Astrocyte of the hippocampus (primary cell): ENCODE measurements around the gene ABHD3.
"Not testable (repeated sequence)": the region's sequence is repeated elsewhere in the genome, so short reads cannot be mapped to it uniquely, and the experiment has no call there.

Source experiments
- DNase-seq: peaks from one replicate; pipeline ENCODE4 v3.0.0; 2011; ENCODE audit warnings: low read depth, low spot score

The ABHD3 gene

DNA sequence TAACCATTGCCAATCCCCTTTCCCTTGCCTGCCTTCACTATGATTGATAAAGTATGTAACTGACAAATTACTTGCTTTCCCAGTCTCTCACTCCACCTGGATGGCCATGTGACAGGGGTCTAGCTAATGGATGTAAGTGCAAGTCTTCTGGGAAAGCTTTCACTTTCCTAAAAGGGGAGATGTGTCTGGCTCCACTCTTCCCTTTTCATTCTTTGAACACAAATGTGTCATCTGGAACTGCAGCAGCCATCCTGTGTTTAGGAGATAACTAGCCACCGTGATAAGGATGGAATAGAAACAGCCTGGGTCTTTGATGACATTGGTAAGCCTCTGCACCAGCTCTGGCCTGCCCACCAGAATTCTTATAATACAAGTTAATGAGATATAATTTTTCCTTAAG, 54.3 kb downstream of the ABHD3 start:
- no peak for DNase-seq

DNA sequence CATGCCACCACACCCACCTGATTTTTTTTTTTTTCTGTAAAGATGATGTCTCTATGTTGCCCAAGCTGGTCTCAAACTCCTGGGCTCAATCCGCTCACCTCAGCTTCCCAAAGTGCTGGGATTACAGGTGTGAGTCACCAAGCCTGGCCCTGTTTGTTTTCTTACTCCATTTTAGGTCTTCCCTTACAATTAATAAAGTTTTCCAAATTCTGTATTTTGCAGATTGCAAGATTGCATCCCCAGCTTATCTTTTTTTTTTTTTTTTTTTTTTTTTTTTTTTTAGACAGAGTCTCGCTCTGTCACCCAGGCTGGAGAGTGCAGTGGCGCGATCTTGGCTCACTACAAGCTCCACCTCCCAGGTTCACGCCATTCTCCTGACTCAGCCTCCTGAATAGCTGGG, 64.2 kb downstream of the ABHD3 start:
- not testable (repeated sequence) for DNase-seq

DNA sequence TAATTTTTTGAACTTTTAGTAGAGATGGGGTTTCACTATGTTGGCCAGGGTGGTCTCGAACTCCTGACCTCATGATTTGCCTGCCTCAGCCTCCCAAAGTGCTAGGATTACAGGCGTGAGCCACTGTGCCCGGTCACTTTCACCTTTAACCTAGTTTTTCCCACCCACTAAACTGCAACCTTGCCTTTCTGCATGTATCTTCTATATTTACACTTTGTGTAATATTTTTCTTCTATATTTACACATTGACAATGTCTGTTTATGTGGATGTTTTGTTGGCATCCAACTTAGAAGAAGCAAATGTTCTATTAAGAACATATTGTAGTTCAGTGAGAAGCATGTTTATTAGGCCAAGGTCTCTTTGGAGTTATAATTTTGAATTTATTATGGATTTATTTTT, 65.8 kb downstream of the ABHD3 start:
- DNase-seq: no peak

DNA sequence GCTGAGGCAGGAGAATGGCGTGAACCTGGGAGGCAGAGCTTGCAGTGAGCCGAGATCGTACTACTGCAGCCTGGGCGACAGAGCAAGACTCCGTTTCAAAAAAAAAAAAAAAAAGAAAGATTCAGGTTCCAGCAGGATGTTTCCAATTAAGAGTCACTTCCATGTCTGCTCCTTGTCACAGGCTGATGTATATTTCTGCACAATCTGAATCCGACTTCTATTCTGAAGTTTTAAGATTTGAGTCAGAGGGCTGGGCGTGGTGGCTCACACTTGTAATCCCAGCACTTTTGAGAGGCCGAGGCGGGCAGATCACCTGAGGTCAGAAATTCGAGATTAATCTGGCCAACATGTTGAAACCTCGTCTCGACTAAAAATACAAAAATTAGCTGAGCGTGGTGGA, 67.8 kb downstream of the ABHD3 start:
- DNase-seq: no peak

DNA sequence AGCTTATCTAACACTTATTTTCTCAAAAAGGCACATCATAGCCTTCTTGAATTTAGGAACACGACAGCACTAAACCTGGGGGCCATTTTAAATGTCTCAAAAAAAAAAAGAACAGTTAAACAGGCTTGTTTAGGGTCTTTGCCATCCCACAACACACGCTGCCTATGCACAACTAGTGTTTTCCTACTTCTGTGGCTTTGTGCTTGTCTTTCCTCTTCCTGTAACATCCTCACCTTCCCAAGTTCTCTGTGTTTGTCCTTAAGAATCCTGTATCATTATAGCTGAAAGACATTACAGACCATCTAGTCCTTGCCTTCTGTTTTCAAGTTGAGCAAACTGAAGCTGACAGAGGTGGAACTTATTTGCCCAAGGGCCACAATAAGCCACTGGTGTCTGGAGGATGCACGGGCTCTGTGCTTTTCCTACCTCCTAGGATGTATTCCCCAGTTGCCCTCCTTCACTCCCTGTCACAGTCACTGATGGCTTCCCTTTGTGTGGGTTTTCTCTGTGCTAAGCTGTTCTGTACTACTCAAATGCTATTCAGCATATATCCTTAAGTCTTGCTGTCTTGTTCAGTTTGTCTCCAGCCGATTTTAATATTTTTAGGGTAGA, 69.9 kb downstream of the ABHD3 start:
- no peak for DNase-seq

DNA sequence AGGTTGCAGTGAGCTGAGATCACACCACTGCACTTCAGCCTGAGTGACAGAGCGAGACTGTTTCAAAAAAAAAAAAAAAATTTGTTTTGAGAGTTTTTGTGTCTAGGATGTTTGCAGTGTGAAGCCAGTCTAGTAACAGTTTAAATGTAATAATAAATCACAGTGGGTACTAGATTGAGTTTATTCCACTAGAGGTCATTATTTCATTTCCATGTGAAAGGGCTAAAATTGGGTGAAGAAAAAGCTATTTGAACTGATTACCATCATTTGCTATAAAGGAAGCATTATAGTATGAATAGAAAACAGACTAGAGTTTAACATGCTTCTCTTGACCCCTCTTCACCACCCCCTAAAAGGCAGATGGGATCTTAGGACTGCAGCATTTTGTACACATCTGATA, 72.2 kb downstream of the ABHD3 start:
- DNase-seq: no peak

DNA sequence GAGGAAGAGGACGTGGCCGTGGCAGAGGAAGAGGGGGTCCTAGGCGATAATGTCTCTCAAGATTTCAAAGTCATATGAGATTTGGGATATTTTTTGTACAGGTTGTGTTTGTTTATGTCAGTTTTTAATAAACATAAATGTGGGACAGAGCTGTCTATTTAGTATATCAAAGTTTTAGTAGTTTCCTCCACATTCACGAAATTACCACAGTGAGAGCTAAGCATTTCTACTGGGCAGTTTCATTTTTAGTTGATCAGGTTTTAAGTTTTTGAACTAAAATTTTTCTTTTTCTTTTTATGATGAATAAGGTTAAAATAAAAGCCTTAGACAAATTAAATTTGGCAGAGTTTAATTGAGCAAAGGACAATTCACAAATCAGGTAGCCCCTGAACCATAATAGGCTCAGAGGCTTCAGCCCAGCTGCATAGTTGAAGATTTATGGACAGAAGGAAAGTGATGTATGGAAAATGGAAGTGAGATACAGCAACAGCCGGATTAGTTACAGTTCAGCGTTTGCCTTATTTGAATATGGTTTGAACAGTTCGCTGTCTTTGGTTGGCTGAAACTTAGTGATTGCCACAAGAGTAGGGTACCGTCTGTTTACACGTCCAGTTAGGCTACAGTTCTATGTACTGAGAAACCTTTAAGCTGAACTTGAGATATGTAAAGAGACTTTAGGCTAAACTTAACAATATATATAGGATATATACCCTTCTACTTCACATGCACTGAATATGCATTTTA, 75.3 kb downstream of the ABHD3 start:
- DNase-seq: no peak

DNA sequence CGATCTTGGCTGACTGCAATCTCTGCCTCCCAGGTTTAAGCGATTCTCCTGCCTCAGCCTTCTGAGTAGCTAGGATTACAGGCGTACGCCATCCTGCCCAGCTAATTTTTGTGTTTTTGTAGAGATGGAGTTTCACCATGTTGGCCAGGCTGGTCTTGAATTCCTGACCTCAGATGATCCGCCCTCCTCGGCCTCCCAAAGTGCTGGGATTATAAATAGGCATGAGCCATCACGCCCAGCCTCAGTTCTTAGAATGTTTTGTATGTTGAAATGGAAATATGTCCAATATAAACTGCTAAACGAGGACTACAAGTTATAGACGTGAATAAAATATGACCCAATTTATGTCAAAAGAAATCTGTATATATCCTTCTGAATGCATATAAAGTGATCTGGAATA, 82.9 kb downstream of the ABHD3 start:
- not testable (repeated sequence) for DNase-seq

DNA sequence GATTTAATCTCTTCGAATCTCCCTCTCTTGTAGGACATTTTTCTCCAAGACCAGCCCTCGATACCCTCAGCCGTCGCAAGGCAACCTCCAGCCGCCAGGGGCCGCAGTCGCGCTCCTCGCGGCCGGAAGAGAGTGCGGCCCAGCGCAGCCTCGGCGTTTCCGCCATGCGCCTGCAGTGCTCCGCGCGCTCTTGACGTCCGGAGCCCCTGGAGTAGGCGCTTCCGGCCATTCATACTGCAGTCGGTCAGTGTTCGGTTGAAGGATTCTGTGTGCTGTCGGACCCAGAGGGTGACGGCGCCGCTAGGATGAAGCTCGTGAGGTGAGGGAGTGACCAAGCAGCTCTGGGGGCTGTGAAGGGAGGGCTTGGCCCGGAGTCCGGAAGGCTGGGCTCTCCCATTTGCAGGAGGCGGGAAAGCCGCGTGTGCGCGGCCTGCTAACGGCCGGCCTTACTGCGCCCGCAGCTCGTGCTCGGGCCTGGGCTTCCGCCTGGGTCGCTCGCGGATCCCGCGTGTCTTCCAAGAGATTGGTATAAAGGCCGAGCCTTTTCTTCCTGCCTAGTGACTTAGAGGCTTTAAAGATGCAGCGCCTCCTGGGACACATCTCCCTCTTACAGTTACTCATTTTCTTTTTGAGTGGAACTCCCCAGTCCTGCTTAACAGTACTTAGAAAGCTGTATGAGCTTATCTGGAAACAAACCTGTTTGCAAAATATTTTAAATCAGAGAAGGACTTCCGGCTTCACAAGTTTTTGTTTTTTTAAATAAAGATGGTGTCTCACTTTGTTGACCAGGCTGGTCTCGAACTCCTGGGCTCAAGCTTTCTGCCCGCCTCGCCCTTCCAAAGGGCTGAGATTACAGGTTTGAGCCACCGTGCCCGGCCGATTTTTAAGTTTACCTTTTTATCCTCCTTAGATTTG, 92.2 kb downstream of the ABHD3 start, which contains the start of gene SNRPD1:
Gene SNRPD1, plus strand, starts transcription at position 190 of the 915 bp plus-strand sequence. Its CDS starts 116 bp downstream, at position 306.
- peak; percentile 97 for DNase-seq

DNA sequence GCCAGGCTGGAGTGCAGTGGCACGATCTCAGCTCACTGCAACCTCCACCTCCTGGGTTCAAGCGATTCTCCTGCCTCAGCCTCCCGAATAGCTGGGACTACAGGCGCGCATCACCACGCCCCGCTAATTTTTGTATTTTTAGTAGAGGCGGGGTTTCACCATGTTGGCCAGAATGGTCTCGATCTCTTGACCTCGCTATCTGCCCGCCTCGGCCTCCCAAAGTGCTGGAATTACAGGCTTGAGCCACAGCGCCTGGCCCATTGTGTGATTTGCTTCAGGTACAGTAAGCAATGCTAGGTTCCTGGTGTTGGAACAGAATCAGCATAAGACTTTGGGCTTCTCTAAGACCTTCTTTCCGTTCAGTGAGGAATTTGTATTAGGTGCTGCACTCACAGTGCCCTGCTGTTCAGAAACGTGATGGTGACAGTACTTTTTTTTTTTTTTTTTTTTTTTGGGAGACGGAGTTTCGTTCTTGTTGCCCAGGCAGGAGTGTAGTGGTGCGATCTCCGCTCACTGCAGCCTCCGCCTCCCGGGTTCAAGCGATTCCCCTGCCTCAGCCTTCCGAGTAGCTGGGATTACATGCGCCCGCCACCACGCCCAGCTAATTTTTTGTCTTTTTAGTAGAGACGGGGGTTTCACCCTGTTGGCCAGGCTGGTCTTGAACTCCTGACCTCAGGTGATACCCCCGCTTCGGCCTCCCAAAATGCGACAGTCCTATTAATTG, 93.0 kb downstream of the ABHD3 start:
- not testable (repeated sequence) for DNase-seq

DNA sequence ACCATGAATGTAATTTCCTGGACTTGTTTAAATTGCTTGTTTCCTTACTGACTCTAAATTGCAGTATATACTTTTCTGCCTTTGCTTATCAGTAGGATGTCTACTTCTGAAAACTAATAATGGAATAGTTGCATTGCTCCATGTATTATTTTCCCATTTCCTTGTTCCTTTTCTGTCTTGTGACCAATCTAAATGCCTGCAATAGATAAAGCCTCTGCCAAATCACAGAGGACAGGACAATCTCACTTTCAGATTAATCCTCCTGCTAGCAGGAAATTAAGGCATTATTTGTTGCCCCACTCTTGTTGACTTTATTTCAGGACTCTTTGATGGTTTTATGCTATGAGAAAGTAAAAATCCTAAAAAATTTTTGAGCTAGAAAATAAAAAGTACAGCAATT, 99.4 kb downstream of the ABHD3 start:
- no peak for DNase-seq

DNA sequence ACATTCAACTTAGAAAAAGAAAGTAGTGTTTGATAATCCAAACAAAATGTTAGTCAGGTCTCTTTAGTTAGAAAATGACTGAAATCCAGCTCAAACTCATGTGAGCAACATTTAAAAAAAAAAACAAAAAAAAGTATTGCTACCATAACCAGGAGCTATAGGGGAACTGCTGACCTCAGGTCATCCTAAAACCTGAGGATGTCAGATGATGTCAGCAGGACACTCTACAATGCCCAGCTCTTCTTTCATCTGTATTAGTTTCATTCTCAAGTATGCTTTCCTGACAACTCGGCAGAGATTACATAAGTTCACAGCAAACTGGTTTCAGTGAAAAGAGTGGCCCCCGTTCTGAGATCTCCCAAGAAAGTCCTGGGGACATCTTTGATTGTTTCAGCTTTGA, 99.9 kb downstream of the ABHD3 start:
- no peak for DNase-seq

DNA sequence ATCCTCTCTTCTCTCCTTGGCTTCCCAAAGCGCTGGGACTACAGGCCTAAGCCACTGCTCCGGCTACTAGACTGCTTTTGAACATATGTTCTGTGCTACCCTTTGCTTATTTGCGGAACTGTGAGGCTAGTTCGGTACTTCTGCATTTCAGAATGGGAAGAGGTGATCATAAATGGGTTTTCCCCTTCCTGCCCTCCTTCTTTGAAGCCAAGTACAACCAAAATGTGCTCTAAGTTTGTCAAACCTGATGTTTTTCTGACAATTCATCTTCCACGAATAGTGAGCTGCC, 102.3 kb downstream of the ABHD3 start:
- no peak for DNase-seq
